ENCODE results near the gene SFSWAP. TPM values are rescaled to one million over a fixed set of nuclear protein-coding genes. Genes with fewer than 3 reads are reported as not detected.
"Not testable (repeated sequence)": the region's sequence is repeated elsewhere in the genome, so short reads cannot be mapped to it uniquely, and the experiment has no call there.

SFSWAP gene
- total RNA-seq, 3 donors from 2014 or later, result 34.5 to 52.7 (median 50.7) TPM

DNA sequence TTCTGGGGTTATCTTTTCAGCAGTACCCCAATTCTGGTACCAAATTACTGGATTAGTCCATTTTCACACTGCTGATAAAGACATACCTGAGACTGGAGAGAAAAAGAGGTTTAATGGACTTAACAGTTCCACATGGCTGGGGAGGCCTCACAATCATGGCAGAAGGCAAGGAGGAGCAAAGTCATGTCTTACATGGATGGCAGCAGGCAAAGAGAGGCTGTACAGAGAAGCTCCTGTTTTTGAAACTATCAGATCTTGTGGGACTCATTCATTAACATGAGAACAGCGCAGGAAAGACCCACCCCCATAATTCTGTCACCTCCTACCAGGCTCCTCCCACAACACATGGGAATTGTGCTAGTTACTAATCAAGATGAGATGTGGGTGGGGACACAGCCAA, 33.8 kb downstream of the SFSWAP start:
- ATAC-seq; DNase-seq; H3K4me3 ChIP-seq; intact Hi-C loops (cut with DNase I, micrococcal nuclease); H3K4me1 ChIP-seq (ENCODE audit: low read depth); H3K36me3 ChIP-seq (ENCODE audit: low read depth); H3K9me3 ChIP-seq: not testable (repeated sequence)

DNA sequence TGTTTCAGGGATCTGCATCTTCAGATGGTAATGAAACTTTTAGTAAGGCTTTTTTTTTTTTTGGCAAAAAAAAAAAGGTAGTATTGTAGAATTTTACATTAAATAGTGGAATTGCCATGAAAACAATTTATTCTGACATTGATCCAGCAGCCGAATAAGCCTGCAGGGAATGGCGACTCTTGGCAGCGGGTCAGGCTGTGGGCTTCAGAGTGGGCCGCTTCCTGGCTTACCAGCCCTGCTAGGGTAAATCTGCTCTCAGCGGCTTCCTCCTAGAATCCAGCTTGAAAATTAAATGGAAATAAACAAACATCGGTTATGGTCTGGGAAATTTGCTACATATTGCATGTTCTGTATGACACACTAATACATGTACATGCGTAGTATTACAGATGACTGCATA, 34.8 kb downstream of the SFSWAP start:
- Histone ChIP-seq H3K36me3 (ENCODE audit: low read depth) (no peaks in the 10 kb centered on the region), H3K4me1 (ENCODE audit: low read depth) (no peaks in the 10 kb centered on the region), H3K4me3 (no peak overlapping the region), H3K9me3 (peaks cover 5% of the 10 kb centered on the region)
- TF ChIP-seq, protein P1, sequence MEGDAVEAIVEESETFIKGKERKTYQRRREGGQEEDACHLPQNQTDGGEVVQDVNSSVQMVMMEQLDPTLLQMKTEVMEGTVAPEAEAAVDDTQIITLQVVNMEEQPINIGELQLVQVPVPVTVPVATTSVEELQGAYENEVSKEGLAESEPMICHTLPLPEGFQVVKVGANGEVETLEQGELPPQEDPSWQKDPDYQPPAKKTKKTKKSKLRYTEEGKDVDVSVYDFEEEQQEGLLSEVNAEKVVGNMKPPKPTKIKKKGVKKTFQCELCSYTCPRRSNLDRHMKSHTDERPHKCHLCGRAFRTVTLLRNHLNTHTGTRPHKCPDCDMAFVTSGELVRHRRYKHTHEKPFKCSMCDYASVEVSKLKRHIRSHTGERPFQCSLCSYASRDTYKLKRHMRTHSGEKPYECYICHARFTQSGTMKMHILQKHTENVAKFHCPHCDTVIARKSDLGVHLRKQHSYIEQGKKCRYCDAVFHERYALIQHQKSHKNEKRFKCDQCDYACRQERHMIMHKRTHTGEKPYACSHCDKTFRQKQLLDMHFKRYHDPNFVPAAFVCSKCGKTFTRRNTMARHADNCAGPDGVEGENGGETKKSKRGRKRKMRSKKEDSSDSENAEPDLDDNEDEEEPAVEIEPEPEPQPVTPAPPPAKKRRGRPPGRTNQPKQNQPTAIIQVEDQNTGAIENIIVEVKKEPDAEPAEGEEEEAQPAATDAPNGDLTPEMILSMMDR (IDR thresholded peaks at IDR 0.05), result no peak
- no peak for DNase-seq
- intact Hi-C loops (cut with DNase I, micrococcal nuclease), result no loop called here
- ATAC-seq, result no peak

DNA sequence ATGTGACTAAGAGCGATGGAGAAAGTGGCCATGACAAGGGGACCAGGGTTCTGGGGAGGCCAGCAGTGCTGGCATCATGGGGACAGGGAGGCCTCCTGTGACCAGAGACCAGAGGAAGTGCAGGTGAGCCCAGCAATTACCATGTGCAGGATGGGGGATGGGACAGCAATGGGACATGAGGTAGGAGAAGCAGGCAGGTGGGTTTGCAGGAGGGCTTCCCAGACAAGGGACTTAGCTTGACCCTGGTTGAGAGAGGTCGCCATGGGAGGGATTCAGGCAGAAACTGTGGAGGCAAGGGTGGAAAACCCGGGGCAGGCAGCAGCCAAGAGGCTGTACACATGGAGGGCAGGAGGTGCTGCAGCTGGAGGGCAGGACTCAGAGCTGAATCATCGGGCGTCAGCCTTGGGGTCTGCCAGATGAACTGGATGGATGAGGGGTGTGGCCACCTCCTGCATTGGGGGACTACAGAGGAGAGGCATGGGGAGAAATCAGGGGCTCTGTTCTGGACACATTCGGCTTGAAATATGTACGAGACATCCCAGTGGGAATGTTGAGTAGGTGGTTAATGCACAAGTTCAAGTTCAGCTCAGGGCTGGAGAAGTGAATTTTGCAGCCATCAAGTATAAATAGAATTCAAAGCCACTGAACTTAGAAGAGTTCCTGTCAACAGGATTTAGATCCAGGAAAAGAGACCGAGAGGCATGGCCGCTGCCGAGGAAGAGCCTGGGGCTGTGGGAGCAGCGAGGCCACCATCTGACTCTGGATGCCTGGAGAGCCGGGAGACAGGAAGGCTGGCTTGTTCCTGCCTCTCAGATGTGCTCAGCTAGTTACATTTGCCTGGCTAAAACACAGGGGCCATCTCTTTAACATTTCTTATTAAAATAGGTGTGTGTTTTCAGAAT, 36.6 kb downstream of the SFSWAP start:
- DNase-seq (peak in 1 of 3 donors; percentile 28), ATAC-seq (no peak)
- intact Hi-C loops (cut with DNase I, micrococcal nuclease), result no loop called here
- H3K4me3 ChIP-seq, result no peak overlapping the region
- peaks cover 5% of the 10 kb centered on the region for H3K9me3 ChIP-seq
- no peaks in the 10 kb centered on the region for H3K36me3 ChIP-seq (ENCODE audit: low read depth)
- TF ChIP-seq, protein P1 (IDR thresholded peaks at IDR 0.05), result no peak
- no peaks in the 10 kb centered on the region for H3K4me1 ChIP-seq (ENCODE audit: low read depth)

DNA sequence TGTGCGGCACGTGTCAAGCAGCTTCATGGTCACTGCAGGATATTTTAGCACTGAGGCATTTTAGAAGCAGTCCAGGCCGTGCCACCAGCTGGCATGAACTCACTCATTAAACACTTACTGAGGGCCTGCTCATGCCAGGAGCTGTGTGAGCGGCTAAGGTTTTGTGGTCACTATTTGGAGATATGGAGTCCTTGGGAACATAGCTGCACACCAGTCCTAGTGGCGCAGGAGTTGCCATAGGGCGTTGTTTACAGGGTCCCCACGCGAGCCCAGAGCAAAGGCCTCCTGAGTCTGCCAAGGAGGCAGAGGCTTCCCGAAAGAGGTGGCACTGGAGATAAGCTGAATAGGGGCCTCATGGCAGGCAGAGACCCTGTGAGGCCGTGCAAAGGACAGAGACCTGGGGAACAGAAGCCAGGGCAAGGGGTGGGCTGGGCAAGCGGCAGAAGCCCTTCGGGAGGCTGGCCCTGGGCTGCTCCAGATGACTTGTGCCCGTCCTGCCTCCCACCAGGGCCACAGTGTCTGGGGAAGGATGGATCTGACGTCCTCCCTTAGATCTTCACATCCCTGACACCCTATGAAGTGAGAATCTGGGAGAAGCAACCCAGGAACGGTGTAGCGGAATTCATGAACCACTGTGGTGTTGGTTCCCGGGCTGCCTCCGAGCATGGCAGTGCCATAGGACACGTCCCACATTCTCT, 38.9 kb downstream of the SFSWAP start:
- H3K4me1 ChIP-seq (ENCODE audit: low read depth), result no peaks in the 10 kb centered on the region
- no peaks in the 10 kb centered on the region for H3K36me3 ChIP-seq (ENCODE audit: low read depth)
- H3K9me3 ChIP-seq, result no peaks in the 10 kb centered on the region
- ATAC-seq (no peak), DNase-seq (peak in 1 of 3 donors; percentile 28)
- no peak overlapping the region for H3K4me3 ChIP-seq
- intact Hi-C loops (cut with DNase I, micrococcal nuclease), result no loop called here
- TF ChIP-seq, protein P1 (IDR thresholded peaks at IDR 0.05), result no peak

DNA sequence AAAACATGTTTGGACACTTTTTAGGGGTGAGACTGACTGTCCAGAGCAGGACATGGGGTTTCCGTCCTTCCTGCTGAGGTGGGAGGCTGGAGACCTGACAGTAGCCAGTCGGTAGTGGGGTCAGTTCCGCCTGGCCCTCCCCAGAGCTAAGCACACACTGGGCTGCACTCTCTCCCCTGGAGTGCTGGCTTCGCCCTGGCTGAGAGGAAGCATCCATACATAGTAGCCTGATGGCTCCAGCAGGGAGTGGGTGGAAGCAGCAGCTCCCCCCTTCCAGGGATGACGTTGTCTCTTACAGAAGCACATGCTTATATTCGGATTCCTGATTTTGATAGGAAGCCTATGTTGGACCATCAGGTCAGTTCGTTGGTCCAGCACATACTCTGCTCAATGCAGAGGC, 40.4 kb downstream of the SFSWAP start:
- Histone ChIP-seq H3K9me3 (no peaks in the 10 kb centered on the region), H3K4me3 (no peak overlapping the region), H3K36me3 (ENCODE audit: low read depth) (peaks cover 11% of the 10 kb centered on the region), H3K4me1 (ENCODE audit: low read depth) (no peaks in the 10 kb centered on the region)
- peak in 1 of 3 donors; percentile 30 for DNase-seq
- ATAC-seq, result no peak
- intact Hi-C loops (cut with DNase I, micrococcal nuclease), result no loop called here
- TF ChIP-seq, protein P1 (IDR thresholded peaks at IDR 0.05), result no peak

DNA sequence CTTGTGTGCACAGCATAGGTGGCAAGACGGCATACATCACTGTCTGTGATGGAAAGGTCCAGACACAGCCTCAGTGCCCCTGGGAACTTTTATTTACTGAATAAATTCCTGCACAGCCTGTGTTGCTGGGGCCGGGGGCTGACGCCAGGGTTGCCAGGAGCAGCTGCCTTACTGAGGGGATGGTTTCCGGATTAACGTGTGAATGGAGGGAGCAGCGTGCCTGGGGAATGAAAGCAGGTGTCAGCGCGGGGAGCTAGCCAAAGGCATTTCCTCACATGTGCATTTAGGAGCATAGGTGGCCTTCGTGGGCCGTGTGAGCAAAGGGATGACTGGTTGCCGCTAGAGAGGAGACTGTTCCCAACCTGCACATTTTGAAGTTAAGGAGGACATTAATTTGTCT, 41.6 kb downstream of the SFSWAP start:
- TF ChIP-seq, protein P1 (IDR thresholded peaks at IDR 0.05), result no peak
- ATAC-seq (no peak), DNase-seq (peak in 1 of 3 donors; percentile 28)
- no peaks in the 10 kb centered on the region for H3K9me3 ChIP-seq
- no peak overlapping the region for H3K4me3 ChIP-seq
- no peaks in the 10 kb centered on the region for H3K4me1 ChIP-seq (ENCODE audit: low read depth)
- H3K36me3 ChIP-seq (ENCODE audit: low read depth), result peaks cover 20% of the 10 kb centered on the region
- intact Hi-C loops (cut with DNase I, micrococcal nuclease), result no loop called here

Data from mucosa of descending colon (tissue), 3 donors.